Measurements from ENCODE around the gene MICAL3.

DNA sequence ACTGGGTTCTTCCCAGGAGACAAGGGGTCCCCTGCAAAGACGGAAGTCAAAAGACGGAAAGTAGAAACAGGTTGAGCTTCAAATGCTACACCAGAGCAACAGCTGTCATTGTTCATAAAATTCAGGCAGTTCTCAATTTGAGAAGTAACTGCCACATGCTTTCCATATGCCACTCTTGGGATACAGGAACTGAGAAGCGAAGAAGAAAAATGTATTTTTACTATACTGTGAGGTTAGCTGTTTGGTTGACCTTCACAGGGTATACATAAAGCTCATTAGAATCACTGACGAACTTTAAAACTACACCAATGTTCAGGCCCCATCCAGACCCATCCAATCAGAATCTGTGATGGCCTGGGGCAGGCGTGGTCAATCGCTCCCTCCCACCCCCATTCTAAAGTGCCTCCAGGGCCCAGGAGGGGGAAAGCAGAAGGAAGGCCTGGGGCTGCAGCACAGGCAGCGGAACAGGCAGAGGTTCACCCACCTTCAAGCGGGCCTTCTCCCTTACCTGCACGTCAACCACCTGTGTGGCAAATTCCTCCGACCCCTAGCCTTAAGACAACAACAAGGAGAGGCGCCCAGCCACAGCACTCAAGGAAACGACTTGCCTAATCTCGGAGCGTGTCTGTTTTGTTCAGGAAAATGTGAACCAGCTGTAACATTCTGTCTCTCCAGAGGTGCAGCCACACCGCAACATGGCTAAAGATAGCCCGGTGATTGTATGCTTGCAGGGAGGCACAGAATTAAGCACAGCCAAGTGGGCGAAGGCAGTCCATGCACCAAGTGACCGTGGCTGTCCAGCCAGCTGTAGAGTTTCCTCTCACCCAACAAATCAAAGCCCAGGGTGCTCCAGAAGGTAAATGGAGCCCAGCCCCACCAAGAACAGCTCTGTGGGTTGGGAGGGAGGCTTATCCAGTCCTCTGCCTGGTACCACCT is 82.6 kb downstream of the MICAL3 start:
- TF ChIP-seq EZH2phosphoT487 (IDR thresholded peaks at IDR 0.05): no peak
- TF ChIP-seq, protein P1, sequence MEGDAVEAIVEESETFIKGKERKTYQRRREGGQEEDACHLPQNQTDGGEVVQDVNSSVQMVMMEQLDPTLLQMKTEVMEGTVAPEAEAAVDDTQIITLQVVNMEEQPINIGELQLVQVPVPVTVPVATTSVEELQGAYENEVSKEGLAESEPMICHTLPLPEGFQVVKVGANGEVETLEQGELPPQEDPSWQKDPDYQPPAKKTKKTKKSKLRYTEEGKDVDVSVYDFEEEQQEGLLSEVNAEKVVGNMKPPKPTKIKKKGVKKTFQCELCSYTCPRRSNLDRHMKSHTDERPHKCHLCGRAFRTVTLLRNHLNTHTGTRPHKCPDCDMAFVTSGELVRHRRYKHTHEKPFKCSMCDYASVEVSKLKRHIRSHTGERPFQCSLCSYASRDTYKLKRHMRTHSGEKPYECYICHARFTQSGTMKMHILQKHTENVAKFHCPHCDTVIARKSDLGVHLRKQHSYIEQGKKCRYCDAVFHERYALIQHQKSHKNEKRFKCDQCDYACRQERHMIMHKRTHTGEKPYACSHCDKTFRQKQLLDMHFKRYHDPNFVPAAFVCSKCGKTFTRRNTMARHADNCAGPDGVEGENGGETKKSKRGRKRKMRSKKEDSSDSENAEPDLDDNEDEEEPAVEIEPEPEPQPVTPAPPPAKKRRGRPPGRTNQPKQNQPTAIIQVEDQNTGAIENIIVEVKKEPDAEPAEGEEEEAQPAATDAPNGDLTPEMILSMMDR (IDR thresholded peaks at IDR 0.05): no peak

Data from neural progenitor cell (in vitro differentiated cells).